Measurements from ENCODE around the gene PREX1.
"Not testable (repeated sequence)": the region's sequence is repeated elsewhere in the genome, so short reads cannot be mapped to it uniquely, and the experiment has no call there.

The PREX1 gene

GRCh38 chr20:48791666-48792071 is 36.1 kb downstream of the PREX1 start:
- no peak for DNase-seq (ENCODE audit: low spot score)

GRCh38 chr20:48791014-48791413 is 36.8 kb downstream of the PREX1 start:
- DNase-seq (ENCODE audit: low spot score) = no peak

GRCh38 chr20:48790473-48791003 is 37.3 kb downstream of the PREX1 start:
- no peak for DNase-seq (ENCODE audit: low spot score)

GRCh38 chr20:48789781-48790472 is 37.9 kb downstream of the PREX1 start:
- no peak for DNase-seq (ENCODE audit: low spot score)

GRCh38 chr20:48789185-48789668 is 38.6 kb downstream of the PREX1 start:
- no peak for DNase-seq (ENCODE audit: low spot score)

- no peak for DNase-seq (ENCODE audit: low spot score)
Observed at GRCh38 chr20:48788486-48789072, 39.2 kb downstream of the PREX1 start.

- DNase-seq (ENCODE audit: low spot score) = no peak
Observed at GRCh38 chr20:48787861-48788375, 39.9 kb downstream of the PREX1 start.

- DNase-seq (ENCODE audit: low spot score) = no peak
Observed at GRCh38 chr20:48786951-48787705, 40.7 kb downstream of the PREX1 start.

- no peak for DNase-seq (ENCODE audit: low spot score)
Observed at GRCh38 chr20:48785801-48786200, 42.0 kb downstream of the PREX1 start.

- DNase-seq (ENCODE audit: low spot score) = no peak
Observed at GRCh38 chr20:48785256-48785655, 42.5 kb downstream of the PREX1 start.

- DNase-seq (ENCODE audit: low spot score) = no peak
Observed at GRCh38 chr20:48784273-48784641, 43.5 kb downstream of the PREX1 start.

- no peak for DNase-seq (ENCODE audit: low spot score)
Observed at GRCh38 chr20:48783533-48784272, 44.1 kb downstream of the PREX1 start.

GRCh38 chr20:48782901-48783308 is 44.9 kb downstream of the PREX1 start:
- no peak for DNase-seq (ENCODE audit: low spot score)

GRCh38 chr20:48782053-48782452 is 45.7 kb downstream of the PREX1 start:
- no peak for DNase-seq (ENCODE audit: low spot score)

- DNase-seq (ENCODE audit: low spot score) = no peak
Observed at GRCh38 chr20:48781634-48782033, 46.2 kb downstream of the PREX1 start.

GRCh38 chr20:48779435-48779834 is 48.4 kb downstream of the PREX1 start:
- DNase-seq (ENCODE audit: low spot score) = no peak

- DNase-seq (ENCODE audit: low spot score) = no peak
Observed at GRCh38 chr20:48777821-48778220, 50.0 kb downstream of the PREX1 start.

GRCh38 chr20:48777005-48777404 is 50.8 kb downstream of the PREX1 start:
- no peak for DNase-seq (ENCODE audit: low spot score)

- DNase-seq (ENCODE audit: low spot score) = no peak
Observed at GRCh38 chr20:48776306-48776705, 51.5 kb downstream of the PREX1 start.

GRCh38 chr20:48775545-48775944 is 52.3 kb downstream of the PREX1 start:
- not testable (repeated sequence) for DNase-seq (ENCODE audit: low spot score)

GRCh38 chr20:48774696-48775095 is 53.1 kb downstream of the PREX1 start:
- no peak for DNase-seq (ENCODE audit: low spot score)
